ENCODE results near the gene CCL1. TPM values are rescaled to one million over a fixed set of nuclear protein-coding genes. Genes with fewer than 3 reads are reported as not detected.

Gene CCL1
- total RNA-seq, 1 experiment from 2014 or later, result not detected

DNA sequence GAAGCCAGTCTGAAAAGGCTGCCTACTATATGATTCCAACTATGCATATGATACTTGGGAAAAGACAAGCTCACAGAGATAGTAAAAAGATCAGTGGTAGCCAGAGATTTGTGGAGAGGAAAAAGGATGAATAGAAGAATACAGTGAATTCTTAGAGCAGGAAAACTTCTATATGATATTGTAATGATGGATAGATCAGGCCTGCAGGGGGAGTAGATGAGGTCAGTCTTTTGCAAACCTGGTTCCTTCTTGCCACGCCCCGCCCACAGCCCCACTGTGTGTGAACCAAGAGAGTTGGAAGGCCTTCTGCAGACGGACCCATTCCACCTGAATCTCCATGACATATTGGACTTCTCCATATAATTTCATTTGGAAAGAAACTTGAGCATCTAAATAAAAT lies 44.6 kb downstream of the CCL1 start:
- Histone ChIP-seq H3K79me2 (ENCODE audit: low read depth) (no peaks in the 10 kb centered on the region), H3K4me3 (no peak overlapping the region), H3K4me1 (replicated peaks; ENCODE audit: insufficient read depth) (no peaks in the 10 kb centered on the region), H4K20me1 (ENCODE audit: insufficient read depth) (no peaks in the 10 kb centered on the region), H3K4me2 (no peak overlapping the region), H3K9me3 (ENCODE audit: insufficient read depth, low read depth) (no peaks in the 10 kb centered on the region), H2AFZ (no peak overlapping the region), H3K27me3 (ENCODE audit: insufficient read depth, low read depth) (peaks cover 12% of the 10 kb centered on the region; the same call in 1 of the 2 replicates), H3K9me2 (ENCODE audit: insufficient read depth) (no peaks in the 10 kb centered on the region), H3F3A (ENCODE audit: insufficient read depth, low read depth) (no peaks in the 10 kb centered on the region), H3K36me3 (ENCODE audit: low read depth) (no peaks in the 10 kb centered on the region), H3K27ac (no peak overlapping the region)
- no TSS peak for BruUV-seq (replicated peaks)
- no peak for DNase-seq
- POLR2A ChIA-PET (ENCODE audit: unreplicated experiment), result no interaction called here
- CTCF ChIA-PET, result no interaction called here
- TF ChIP-seq EZH2 (IDR thresholded peaks at IDR 0.05; ENCODE audit: low read depth), result no peak
- TF ChIP-seq, protein P1, sequence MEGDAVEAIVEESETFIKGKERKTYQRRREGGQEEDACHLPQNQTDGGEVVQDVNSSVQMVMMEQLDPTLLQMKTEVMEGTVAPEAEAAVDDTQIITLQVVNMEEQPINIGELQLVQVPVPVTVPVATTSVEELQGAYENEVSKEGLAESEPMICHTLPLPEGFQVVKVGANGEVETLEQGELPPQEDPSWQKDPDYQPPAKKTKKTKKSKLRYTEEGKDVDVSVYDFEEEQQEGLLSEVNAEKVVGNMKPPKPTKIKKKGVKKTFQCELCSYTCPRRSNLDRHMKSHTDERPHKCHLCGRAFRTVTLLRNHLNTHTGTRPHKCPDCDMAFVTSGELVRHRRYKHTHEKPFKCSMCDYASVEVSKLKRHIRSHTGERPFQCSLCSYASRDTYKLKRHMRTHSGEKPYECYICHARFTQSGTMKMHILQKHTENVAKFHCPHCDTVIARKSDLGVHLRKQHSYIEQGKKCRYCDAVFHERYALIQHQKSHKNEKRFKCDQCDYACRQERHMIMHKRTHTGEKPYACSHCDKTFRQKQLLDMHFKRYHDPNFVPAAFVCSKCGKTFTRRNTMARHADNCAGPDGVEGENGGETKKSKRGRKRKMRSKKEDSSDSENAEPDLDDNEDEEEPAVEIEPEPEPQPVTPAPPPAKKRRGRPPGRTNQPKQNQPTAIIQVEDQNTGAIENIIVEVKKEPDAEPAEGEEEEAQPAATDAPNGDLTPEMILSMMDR (conservative IDR thresholded peaks at IDR 0.05), result no peak
- intact Hi-C loops (cut with micrococcal nuclease; ENCODE audit: unreplicated experiment), result no loop called here

DNA sequence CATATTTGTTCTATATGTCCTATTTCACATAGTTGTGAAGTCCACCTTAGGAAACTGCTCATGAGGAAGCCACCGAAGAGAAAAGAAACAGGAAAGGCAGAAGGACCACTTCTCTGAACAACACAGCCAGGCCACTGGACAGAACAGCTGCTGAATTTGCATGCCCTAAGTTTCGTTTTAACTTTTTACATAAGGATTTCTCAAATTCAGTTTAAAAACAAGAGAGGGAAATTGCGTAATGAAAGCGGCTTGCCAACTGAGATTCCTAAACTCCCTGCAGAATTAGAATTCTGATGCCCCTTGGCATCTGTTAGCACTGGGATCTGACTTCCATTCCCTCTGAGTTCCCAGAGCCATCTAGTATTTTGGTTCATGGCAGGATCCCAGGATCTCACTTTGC lies 48.8 kb downstream of the CCL1 start:
- H3K4me1 ChIP-seq (replicated peaks; ENCODE audit: insufficient read depth), result no peaks in the 10 kb centered on the region
- H3K9me3 ChIP-seq (ENCODE audit: insufficient read depth, low read depth), result no peaks in the 10 kb centered on the region
- no peaks in the 10 kb centered on the region for H3F3A ChIP-seq (ENCODE audit: insufficient read depth, low read depth)
- H3K36me3 ChIP-seq (ENCODE audit: low read depth), result no peaks in the 10 kb centered on the region
- no peaks in the 10 kb centered on the region for H4K20me1 ChIP-seq (ENCODE audit: insufficient read depth)
- no peaks in the 10 kb centered on the region for H3K9me2 ChIP-seq (ENCODE audit: insufficient read depth)
- H3K4me3 ChIP-seq, result no peak overlapping the region
- no peak overlapping the region for H3K27ac ChIP-seq
- no peak for DNase-seq
- BruUV-seq (replicated peaks), result no TSS peak
- intact Hi-C loops (cut with micrococcal nuclease; ENCODE audit: unreplicated experiment), result no loop called here
- POLR2A ChIA-PET (ENCODE audit: unreplicated experiment), result no interaction called here
- H3K79me2 ChIP-seq (ENCODE audit: low read depth), result no peaks in the 10 kb centered on the region
- CTCF ChIA-PET, result no interaction called here
- no peak overlapping the region for H2AFZ ChIP-seq
- TF ChIP-seq EZH2 (IDR thresholded peaks at IDR 0.05; ENCODE audit: low read depth), result no peak
- TF ChIP-seq, protein P1 (conservative IDR thresholded peaks at IDR 0.05), result no peak
- H3K27me3 ChIP-seq (ENCODE audit: insufficient read depth, low read depth), result peaks cover 16% of the 10 kb centered on the region
- H3K4me2 ChIP-seq, result no peak overlapping the region

DNA sequence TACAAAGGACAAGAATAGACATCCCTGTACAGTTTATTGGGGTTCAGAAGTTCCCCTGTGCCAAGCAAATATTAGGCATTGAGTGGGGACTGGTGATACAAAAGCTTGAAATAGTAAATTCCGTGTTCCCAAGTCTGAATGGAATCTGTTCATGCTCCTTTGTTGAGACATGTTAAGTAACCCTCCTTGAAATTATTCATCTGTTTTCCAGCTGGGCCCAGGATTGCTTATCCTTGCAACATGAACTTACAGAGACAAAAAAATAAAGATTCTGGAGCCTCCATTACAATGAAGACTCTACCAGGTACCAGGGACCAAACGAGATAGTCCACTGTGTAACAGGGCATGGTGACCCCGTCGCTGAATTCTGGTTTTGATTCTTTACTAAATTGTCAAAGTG lies 49.9 kb downstream of the CCL1 start:
- Histone ChIP-seq H3K4me3 (no peak overlapping the region), H3K79me2 (ENCODE audit: low read depth) (no peaks in the 10 kb centered on the region), H3K27ac (no peak overlapping the region), H3K4me2 (no peak overlapping the region), H3K9me2 (ENCODE audit: insufficient read depth) (no peaks in the 10 kb centered on the region), H3K9me3 (ENCODE audit: insufficient read depth, low read depth) (no peaks in the 10 kb centered on the region), H4K20me1 (ENCODE audit: insufficient read depth) (no peaks in the 10 kb centered on the region), H3K4me1 (replicated peaks; ENCODE audit: insufficient read depth) (no peaks in the 10 kb centered on the region), H3K27me3 (ENCODE audit: insufficient read depth, low read depth) (peaks cover 16% of the 10 kb centered on the region), H3K36me3 (ENCODE audit: low read depth) (no peaks in the 10 kb centered on the region), H3F3A (ENCODE audit: insufficient read depth, low read depth) (no peaks in the 10 kb centered on the region), H2AFZ (no peak overlapping the region)
- no TSS peak for BruUV-seq (replicated peaks)
- ChIA-PET POLR2A (ENCODE audit: unreplicated experiment) (no interaction called here), CTCF (no interaction called here)
- intact Hi-C loops (cut with micrococcal nuclease; ENCODE audit: unreplicated experiment), result no loop called here
- DNase-seq, result no peak
- no peak for TF ChIP-seq EZH2 (IDR thresholded peaks at IDR 0.05; ENCODE audit: low read depth)
- TF ChIP-seq, protein P1 (conservative IDR thresholded peaks at IDR 0.05), result no peak
